ENCODE data around the gene BCR. TPM values are rescaled to one million over a fixed set of nuclear protein-coding genes. Genes with fewer than 3 reads are reported as not detected.

Gene BCR
- total and polyA plus RNA-seq, 2 donors (not counting 1 experiment from before 2014, with no cell fraction given) = 15.7 to 66.6 TPM

- Histone ChIP-seq H3K9me3 (ENCODE audit: control insufficient read depth, insufficient read depth, low read depth, low read length) (no peaks in the 10 kb centered on the region), H3K4me1 (ENCODE audit: control insufficient read depth, extremely low read depth, insufficient read depth, low read length) (no peaks in the 10 kb centered on the region), H3K9ac (ENCODE audit: insufficient read depth, low read length) (no peak overlapping the region), H3K4me3 (replicated peaks in 1 of 4; ENCODE audit: control extremely low read depth in 1 of 4, insufficient read depth in 1 of 4, low read depth in 3 of 4, low read length in 4 of 4) (no peak overlapping the region), H3K27me3 (ENCODE audit: control insufficient read depth, insufficient read depth, low read length) (no peaks in the 10 kb centered on the region), H3K79me2 (ENCODE audit: control insufficient read depth, insufficient read depth, low read length) (no peaks in the 10 kb centered on the region), H3K36me3 (ENCODE audit: control insufficient read depth, insufficient read depth, low read length) (no peaks in the 10 kb centered on the region), H4K20me1 (ENCODE audit: control insufficient read depth, extremely low read depth, insufficient read depth, low read length) (no peaks in the 10 kb centered on the region), H3K4me2 (ENCODE audit: extremely low read depth, insufficient read depth, low read length) (no peak overlapping the region), H2AFZ (ENCODE audit: low read length) (no peak overlapping the region), H3K27ac (ENCODE audit: insufficient read depth, low read length) (no peak overlapping the region)
- no peak for DNase-seq (ENCODE audit: low read depth in 2 of 2)
- TF ChIP-seq EZH2 (IDR thresholded peaks at IDR 0.05; ENCODE audit: low read length, missing control alignments) (no peak), CTCF (conservative IDR thresholded peaks at IDR 0.05 in 1 of 2, IDR thresholded peaks at IDR 0.05 in 1 of 2; ENCODE audit: low read depth in 1 of 2, low read length in 2 of 2) (no peak)
Observed at GRCh38 chr22:23280356-23281052, 100.2 kb downstream of the BCR start.

GRCh38 chr22:23281053-23281405 is 100.7 kb downstream of the BCR start:
- Histone ChIP-seq H2AFZ (ENCODE audit: low read length) (no peak overlapping the region), H3K4me2 (ENCODE audit: extremely low read depth, insufficient read depth, low read length) (no peak overlapping the region), H3K9me3 (ENCODE audit: control insufficient read depth, insufficient read depth, low read depth, low read length) (no peaks in the 10 kb centered on the region), H3K9ac (ENCODE audit: insufficient read depth, low read length) (no peak overlapping the region), H4K20me1 (ENCODE audit: control insufficient read depth, extremely low read depth, insufficient read depth, low read length) (no peaks in the 10 kb centered on the region), H3K4me3 (replicated peaks in 1 of 4; ENCODE audit: control extremely low read depth in 1 of 4, insufficient read depth in 1 of 4, low read depth in 3 of 4, low read length in 4 of 4) (no peak overlapping the region), H3K4me1 (ENCODE audit: control insufficient read depth, extremely low read depth, insufficient read depth, low read length) (no peaks in the 10 kb centered on the region), H3K36me3 (ENCODE audit: control insufficient read depth, insufficient read depth, low read length) (no peaks in the 10 kb centered on the region), H3K27ac (ENCODE audit: insufficient read depth, low read length) (no peak overlapping the region), H3K27me3 (ENCODE audit: control insufficient read depth, insufficient read depth, low read length) (no peaks in the 10 kb centered on the region), H3K79me2 (ENCODE audit: control insufficient read depth, insufficient read depth, low read length) (no peaks in the 10 kb centered on the region)
- DNase-seq (ENCODE audit: low read depth in 2 of 2) = no peak
- no peak for TF ChIP-seq CTCF (conservative IDR thresholded peaks at IDR 0.05 in 1 of 2, IDR thresholded peaks at IDR 0.05 in 1 of 2; ENCODE audit: low read depth in 1 of 2, low read length in 2 of 2)
- no peak for TF ChIP-seq EZH2 (IDR thresholded peaks at IDR 0.05; ENCODE audit: low read length, missing control alignments)

- Histone ChIP-seq H3K9me3 (ENCODE audit: control insufficient read depth, insufficient read depth, low read depth, low read length) (no peaks in the 10 kb centered on the region), H4K20me1 (ENCODE audit: control insufficient read depth, extremely low read depth, insufficient read depth, low read length) (no peaks in the 10 kb centered on the region), H3K4me1 (ENCODE audit: control insufficient read depth, extremely low read depth, insufficient read depth, low read length) (no peaks in the 10 kb centered on the region), H2AFZ (ENCODE audit: low read length) (no peak overlapping the region), H3K27me3 (ENCODE audit: control insufficient read depth, insufficient read depth, low read length) (no peaks in the 10 kb centered on the region), H3K27ac (ENCODE audit: insufficient read depth, low read length) (no peak overlapping the region), H3K79me2 (ENCODE audit: control insufficient read depth, insufficient read depth, low read length) (no peaks in the 10 kb centered on the region), H3K9ac (ENCODE audit: insufficient read depth, low read length) (no peak overlapping the region), H3K4me3 (replicated peaks in 1 of 4; ENCODE audit: control extremely low read depth in 1 of 4, insufficient read depth in 1 of 4, low read depth in 3 of 4, low read length in 4 of 4) (no peak overlapping the region), H3K4me2 (ENCODE audit: extremely low read depth, insufficient read depth, low read length) (no peak overlapping the region), H3K36me3 (ENCODE audit: control insufficient read depth, insufficient read depth, low read length) (no peaks in the 10 kb centered on the region)
- DNase-seq (ENCODE audit: low read depth in 2 of 2) = peak; percentile 68 to 78
- TF ChIP-seq EZH2 (IDR thresholded peaks at IDR 0.05; ENCODE audit: low read length, missing control alignments) (no peak), CTCF (conservative IDR thresholded peaks at IDR 0.05 in 1 of 2, IDR thresholded peaks at IDR 0.05 in 1 of 2; ENCODE audit: low read depth in 1 of 2, low read length in 2 of 2) (peak; percentile 89 to 92)
Observed at GRCh38 chr22:23281406-23282088, 101.2 kb downstream of the BCR start.
